GM19397 (cell line): Measurements from ENCODE around the gene RPUSD1.
"Not testable (repeated sequence)": the region's sequence is repeated elsewhere in the genome, so short reads cannot be mapped to it uniquely, and the experiment has no call there.

Experiments
- ATAC-seq: cut with Tn5 transposase; IDR thresholded peaks from one replicate; pipeline ENCODE4 v1.9.1; 2021; ENCODE audit warnings: mild to moderate bottlenecking, moderate library complexity; ENCODE audit not compliant: unreplicated experiment

The RPUSD1 gene

DNA sequence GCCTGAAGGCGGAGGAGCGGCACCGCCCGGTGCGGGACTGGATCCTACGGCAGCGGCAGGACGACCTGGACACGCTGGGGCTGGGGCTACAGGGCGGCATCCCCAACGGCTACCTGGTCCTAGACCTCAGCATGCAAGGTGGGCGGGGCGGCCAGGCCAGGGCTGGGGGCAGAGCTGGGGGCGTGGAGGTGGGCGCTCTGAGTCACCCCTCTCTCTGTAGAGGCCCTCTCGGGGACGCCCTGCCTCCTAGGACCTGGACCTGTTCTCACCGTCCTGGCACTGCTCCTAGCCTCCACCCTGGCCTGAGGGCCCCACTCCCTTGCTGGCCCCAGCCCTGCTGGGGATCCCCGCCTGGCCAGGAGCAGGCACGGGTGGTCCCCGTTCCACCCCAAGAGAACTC is 19.8 kb downstream of the RPUSD1 start:
- no peak for ATAC-seq

- ATAC-seq, result no peak
Measured at GRCh38 chr16:767743-768235, 20.4 kb downstream of the RPUSD1 start.

GRCh38 chr16:766820-767640 is 21.2 kb downstream of the RPUSD1 start:
- no peak for ATAC-seq

DNA sequence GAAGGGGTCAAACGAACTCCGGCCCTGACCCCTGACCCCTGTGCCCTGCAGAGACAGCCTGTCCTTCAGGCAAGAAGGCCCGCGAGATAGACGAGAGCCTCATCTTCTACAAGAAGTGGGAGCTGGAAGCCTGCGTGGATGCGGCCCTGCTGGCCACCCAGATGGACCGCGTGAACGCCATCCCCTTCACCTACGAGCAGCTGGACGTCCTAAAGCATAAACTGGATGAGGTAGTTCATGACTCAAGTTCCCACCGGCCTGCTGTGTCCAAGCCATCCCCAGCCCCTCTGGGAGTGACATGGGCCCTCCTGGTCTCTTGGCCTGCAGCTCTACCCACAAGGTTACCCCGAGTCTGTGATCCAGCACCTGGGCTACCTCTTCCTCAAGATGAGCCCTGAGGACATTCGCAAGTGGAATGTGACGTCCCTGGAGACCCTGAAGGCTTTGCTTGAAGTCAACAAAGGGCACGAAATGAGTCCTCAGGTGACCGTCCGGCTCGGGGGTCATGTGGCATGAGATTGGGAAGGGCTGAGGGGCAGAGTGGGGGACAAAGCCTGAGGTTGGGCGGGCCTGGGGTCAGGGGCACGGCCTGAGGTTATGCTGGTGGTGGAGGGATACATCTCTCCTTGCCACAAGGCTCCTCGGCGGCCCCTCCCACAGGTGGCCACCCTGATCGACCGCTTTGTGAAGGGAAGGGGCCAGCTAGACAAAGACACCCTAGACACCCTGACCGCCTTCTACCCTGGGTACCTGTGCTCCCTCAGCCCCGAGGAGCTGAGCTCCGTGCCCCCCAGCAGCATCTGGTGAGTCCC is 22.0 kb downstream of the RPUSD1 start:
- ATAC-seq, result no peak

DNA sequence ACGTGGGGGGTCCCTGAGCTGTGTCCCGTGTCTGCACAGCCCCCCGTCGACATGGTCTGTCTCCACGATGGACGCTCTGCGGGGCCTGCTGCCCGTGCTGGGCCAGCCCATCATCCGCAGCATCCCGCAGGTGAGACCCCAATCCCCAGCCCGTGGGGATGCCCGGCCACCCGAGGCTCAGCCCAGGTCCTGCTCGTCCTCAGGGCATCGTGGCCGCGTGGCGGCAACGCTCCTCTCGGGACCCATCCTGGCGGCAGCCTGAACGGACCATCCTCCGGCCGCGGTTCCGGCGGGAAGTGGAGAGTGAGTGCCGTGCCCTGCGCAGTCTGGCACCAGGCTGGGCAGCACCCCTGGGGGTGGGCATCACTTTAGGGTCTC is 22.7 kb downstream of the RPUSD1 start:
- ATAC-seq, result no peak

DNA sequence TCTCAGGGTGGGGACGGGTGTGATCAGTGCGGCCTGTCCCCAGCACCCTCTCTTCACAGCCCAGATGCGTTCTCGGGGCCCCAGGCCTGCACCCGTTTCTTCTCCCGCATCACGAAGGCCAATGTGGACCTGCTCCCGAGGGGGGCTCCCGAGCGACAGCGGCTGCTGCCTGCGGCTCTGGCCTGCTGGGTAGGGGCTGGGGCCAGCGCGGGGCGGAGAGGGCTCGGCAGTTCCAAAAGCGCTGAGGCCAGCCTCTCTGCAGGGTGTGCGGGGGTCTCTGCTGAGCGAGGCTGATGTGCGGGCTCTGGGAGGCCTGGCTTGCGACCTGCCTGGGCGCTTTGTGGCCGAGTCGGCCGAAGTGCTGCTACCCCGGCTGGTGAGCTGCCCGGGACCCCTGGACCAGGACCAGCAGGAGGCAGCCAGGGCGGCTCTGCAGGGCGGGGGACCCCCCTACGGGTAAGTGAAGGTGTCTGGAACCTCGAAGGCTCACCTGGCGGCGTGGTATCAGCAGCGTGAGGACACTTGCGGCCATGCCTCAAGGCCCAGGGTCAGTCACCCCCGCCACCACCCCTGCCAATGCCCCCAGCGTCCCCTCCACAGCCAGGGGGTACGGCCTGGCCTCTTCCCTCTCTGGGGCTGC is 23.2 kb downstream of the RPUSD1 start:
- ATAC-seq, result no peak

DNA sequence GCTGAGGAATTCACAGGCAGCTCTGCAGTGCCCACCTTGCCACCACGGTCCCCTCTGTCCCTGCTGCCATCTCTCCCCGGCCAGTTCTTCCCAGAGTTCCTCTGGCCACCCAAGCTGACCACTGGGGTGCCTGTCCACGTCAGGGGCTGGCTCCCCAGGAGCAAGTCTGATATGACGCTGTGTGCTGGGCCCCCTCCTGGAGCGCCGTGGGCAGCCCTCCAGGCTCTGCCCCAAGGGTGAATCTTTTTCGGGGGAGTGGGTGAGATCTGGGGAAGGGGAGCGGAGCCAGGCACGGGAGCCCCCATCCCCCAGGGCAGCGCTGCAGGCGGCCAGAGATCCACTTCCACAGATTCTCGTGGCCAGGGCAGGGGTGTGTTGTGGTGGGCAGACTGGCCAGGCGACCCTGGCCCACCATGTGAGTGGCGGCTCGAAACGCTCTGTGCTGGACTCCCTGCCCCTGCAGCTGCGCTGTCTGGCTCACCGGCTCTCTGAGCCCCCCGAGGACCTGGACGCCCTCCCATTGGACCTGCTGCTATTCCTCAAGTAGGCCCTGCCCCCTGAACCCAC is 23.9 kb downstream of the RPUSD1 start:
- ATAC-seq, result no peak

- no peak for ATAC-seq
Measured at GRCh38 chr16:763369-764183, 24.6 kb downstream of the RPUSD1 start.

GRCh38 chr16:762595-763268 is 25.4 kb downstream of the RPUSD1 start:
- ATAC-seq, result no peak

DNA sequence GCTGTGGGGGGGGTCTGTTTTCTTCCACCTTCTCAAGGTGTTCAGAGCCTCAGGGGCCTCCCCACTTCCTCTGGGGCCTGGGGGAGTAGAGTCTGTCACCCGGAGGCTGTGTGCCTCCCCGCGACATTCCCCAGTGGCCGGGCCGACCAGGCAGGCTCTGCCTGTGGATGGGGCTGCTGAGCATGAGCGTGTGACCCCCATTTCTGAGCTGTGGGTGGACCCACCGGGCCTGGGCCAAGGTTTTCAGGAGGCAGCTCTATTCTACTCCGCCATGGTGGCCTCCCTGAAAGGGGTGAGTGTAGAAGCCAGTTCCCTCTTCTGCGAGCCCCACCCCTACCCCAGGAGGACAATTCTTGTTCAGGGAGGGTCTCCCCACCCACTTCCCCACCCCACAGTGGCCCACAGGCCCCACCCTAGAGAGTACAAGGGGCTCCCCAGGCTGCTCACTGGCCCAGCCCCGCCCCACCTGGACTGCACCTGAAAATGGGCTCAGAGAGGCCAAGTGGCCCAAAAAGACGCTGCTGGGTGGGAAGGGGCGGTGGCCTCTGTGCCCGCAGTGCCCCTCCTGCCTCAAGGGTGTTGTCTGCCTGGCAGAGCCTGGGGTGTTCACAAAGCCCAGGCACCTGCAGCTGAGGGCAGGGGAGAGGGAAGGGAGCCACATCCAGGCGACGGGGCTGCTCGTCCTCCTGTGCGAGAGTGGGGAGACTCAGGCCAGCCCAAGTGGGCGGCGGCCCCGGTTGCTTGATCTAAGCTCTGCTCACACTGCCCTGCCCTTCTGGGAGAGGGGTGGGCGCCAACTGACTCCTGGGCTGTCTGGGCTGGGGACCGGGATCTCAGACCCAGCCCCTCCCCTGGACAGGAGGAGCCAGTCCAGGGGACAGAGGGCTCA is 26.3 kb downstream of the RPUSD1 start:
- ATAC-seq, result no peak

DNA sequence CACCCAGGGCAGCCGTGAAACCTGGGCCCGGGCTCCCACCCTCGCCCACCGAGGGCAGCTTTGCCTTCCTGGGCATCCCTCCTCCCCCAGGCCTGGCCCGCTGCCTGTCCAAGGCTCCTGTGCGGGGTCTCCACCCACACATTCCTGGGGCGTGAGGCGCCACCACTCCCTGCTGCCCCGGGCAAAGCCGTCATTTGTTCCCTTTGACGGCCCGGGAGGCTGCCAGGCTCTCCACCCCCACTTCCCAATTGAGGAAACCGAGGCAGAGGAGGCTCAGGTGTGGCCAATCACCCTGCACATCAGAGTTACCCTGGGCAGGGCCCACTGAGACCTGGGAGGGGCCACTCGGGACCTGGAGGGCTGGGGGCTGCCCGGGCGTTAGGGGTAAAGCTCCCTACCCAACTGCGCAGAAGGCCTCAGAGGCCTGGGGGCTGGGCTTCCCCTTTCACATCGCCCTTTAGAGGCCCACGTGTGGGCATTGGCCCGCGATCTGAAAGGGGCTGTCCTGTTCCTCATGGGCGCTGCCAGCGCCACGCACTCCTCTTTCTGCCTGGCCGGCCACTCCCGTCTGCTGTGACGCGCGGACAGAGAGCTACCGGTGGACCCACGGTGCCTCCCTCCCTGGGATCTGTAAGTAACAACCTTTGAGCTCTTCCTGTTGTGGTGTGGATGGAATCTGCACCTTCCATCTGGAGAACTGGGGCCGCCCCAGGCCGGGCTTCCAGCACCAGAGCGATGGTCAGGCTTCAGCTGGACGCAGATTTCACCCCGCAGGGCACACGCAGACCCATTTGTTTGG is 27.4 kb downstream of the RPUSD1 start, which contains the start of gene MSLN:
Gene MSLN, plus strand, starts transcription at position 190 of the 799 bp plus-strand sequence. CDS start 1,947 bp downstream, outside the sequence.
- ATAC-seq, result no peak

DNA sequence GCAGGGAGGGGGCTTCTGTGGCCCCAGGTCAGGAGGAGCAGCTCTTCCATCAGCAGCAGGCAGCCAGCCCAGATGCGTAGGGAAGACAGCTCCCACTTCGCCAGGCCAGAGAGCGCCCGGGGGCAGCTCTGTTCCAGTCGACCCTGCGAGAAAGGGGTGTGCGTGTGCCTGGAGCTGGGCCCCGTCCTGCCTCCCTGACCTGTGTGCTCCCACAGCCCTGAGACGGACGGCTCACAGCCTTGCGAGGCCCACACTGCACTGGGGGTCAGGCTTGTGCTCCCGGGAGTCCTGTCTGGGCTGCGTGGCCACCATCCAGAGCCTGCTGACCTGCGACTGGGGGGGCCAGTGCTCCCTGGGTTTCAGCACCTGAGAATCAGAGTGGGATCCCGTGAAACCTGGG is 28.1 kb downstream of the RPUSD1 start:
- no peak for ATAC-seq

GRCh38 chr16:759110-759910 is 28.9 kb downstream of the RPUSD1 start:
- no peak for ATAC-seq

DNA sequence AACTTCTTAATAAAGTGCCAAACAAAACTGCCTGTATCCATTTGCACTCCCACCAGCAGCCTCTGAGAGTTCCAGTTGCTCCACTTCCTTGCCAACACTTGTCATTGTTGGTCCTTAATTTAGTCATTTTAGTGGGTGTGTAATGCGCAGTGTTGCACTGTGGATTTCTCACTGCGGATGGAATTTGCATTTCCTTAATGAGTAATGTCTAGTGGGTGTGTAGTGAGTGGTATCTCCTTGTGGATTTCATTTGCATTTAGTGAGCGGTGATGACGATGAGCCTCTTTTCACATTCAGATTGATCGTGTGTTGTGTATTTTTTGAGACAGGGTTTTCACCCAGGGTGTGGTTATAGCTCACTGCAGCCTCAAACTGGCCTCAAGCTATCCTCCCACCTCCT is 31.8 kb downstream of the RPUSD1 start:
- no peak for ATAC-seq

- ATAC-seq, result no peak
Measured at GRCh38 chr16:754656-755055, 33.5 kb downstream of the RPUSD1 start.

- ATAC-seq, result not testable (repeated sequence)
Measured at GRCh38 chr16:754121-754607, 34.0 kb downstream of the RPUSD1 start.

DNA sequence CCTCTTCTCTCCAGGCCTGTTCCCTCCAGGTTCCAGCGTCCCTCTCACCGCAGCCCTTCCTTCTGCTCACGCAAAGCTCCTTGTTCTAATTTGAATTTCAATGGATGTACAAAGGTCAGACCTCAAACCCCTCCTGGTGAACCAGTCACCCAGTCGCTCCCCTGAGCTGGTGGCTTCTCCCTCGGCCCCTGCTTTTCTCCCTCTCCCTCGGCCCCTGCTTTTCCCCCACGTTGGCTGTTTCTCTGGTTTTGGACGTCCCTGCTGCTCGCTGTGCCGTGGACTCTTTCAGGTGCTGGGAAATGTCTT is 36.2 kb downstream of the RPUSD1 start:
- ATAC-seq, result no peak
